ENCODE measurements around the gene RRAGD.

DNA sequence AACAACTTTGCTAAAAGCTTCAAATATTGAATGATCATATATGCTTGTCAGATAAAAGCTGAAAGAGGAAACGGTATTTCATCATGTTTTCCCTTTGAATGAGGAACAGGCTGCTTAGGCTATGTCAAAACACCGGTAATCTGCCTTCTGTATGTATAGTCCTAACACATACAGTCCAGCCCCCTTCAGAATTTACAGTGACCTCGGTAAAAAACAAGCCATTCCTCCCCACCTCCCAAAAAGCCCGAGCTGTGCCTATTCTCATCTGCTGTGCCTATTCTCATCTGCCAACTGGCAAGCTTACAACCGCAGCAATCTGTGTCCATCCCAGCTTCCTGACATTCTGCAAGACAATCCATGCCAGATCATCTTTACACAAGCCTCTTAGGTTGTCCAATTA lies 32.8 kb downstream of the RRAGD start:
- TF ChIP-seq, protein P1, sequence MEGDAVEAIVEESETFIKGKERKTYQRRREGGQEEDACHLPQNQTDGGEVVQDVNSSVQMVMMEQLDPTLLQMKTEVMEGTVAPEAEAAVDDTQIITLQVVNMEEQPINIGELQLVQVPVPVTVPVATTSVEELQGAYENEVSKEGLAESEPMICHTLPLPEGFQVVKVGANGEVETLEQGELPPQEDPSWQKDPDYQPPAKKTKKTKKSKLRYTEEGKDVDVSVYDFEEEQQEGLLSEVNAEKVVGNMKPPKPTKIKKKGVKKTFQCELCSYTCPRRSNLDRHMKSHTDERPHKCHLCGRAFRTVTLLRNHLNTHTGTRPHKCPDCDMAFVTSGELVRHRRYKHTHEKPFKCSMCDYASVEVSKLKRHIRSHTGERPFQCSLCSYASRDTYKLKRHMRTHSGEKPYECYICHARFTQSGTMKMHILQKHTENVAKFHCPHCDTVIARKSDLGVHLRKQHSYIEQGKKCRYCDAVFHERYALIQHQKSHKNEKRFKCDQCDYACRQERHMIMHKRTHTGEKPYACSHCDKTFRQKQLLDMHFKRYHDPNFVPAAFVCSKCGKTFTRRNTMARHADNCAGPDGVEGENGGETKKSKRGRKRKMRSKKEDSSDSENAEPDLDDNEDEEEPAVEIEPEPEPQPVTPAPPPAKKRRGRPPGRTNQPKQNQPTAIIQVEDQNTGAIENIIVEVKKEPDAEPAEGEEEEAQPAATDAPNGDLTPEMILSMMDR (IDR thresholded peaks at IDR 0.05) = no peak
- TF ChIP-seq EZH2phosphoT487 (IDR thresholded peaks at IDR 0.05; ENCODE audit: borderline replicate concordance, low read depth) (no peak), MXI1 (IDR thresholded peaks at IDR 0.05; ENCODE audit: low read depth, low read length) (no peak), POLR2AphosphoS5 (IDR thresholded peaks at IDR 0.05; ENCODE audit: low read depth, low read length) (no peak), RFX5 (IDR thresholded peaks at IDR 0.05; ENCODE audit: low read length) (no peak), GATA2 (CRISPR knock-in tag; IDR thresholded peaks at IDR 0.05) (no peak), EP300 (IDR thresholded peaks at IDR 0.05; ENCODE audit: borderline replicate concordance in 1 of 2, low read depth in 1 of 2, low read length in 1 of 2) (no peak)
- TF ChIP-seq, protein P2, sequence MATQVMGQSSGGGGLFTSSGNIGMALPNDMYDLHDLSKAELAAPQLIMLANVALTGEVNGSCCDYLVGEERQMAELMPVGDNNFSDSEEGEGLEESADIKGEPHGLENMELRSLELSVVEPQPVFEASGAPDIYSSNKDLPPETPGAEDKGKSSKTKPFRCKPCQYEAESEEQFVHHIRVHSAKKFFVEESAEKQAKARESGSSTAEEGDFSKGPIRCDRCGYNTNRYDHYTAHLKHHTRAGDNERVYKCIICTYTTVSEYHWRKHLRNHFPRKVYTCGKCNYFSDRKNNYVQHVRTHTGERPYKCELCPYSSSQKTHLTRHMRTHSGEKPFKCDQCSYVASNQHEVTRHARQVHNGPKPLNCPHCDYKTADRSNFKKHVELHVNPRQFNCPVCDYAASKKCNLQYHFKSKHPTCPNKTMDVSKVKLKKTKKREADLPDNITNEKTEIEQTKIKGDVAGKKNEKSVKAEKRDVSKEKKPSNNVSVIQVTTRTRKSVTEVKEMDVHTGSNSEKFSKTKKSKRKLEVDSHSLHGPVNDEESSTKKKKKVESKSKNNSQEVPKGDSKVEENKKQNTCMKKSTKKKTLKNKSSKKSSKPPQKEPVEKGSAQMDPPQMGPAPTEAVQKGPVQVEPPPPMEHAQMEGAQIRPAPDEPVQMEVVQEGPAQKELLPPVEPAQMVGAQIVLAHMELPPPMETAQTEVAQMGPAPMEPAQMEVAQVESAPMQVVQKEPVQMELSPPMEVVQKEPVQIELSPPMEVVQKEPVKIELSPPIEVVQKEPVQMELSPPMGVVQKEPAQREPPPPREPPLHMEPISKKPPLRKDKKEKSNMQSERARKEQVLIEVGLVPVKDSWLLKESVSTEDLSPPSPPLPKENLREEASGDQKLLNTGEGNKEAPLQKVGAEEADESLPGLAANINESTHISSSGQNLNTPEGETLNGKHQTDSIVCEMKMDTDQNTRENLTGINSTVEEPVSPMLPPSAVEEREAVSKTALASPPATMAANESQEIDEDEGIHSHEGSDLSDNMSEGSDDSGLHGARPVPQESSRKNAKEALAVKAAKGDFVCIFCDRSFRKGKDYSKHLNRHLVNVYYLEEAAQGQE (IDR thresholded peaks at IDR 0.05; ENCODE audit: low read depth, low read length) = no peak
- TF ChIP-seq, protein P3, sequence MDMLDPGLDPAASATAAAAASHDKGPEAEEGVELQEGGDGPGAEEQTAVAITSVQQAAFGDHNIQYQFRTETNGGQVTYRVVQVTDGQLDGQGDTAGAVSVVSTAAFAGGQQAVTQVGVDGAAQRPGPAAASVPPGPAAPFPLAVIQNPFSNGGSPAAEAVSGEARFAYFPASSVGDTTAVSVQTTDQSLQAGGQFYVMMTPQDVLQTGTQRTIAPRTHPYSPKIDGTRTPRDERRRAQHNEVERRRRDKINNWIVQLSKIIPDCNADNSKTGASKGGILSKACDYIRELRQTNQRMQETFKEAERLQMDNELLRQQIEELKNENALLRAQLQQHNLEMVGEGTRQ (IDR thresholded peaks at IDR 0.05; ENCODE audit: borderline replicate concordance, low read depth, low read length) = no peak
